Nephron progenitor cell (in vitro differentiated cells): Measurements from ENCODE around the gene MED13.
A peak's percentile ranks its signal among the peaks of the same experiment; 100 is the strongest.

Experiments
- DNase-seq: peaks from one replicate; pipeline ENCODE4 v3.0.0; 2021
- H3K27ac Mint-ChIP-seq: 2 replicates; pipeline ENCODE4 v1.8.0; 2021; ENCODE audit warnings: mild to moderate bottlenecking, moderate library complexity, mixed read lengths
- H3K27me3 Mint-ChIP-seq: 2 replicates; pipeline ENCODE4 v1.8.0; 2021; ENCODE audit warnings: mild to moderate bottlenecking, low read depth, mixed read lengths; ENCODE audit not compliant: poor library complexity
- H3K36me3 Mint-ChIP-seq: 2 replicates; pipeline ENCODE4 v1.8.0; 2021; ENCODE audit warnings: low read depth, mixed read lengths
- H3K4me1 Mint-ChIP-seq: 2 replicates; pipeline ENCODE4 v1.8.0; 2021; ENCODE audit warnings: mixed read lengths
- H3K4me3 Mint-ChIP-seq: 2 replicates; pipeline ENCODE4 v1.8.0; 2021; ENCODE audit warnings: mild to moderate bottlenecking, moderate library complexity, mixed read lengths
- H3K9me3 Mint-ChIP-seq: 2 replicates; pipeline ENCODE4 v1.8.0; 2021; ENCODE audit warnings: mild to moderate bottlenecking, moderate library complexity, mixed read lengths
- TF ChIP-seq, protein P1 (sequence below): fragments of 200-600 bp; sonication (generic); IDR thresholded peaks from 2 replicates; pipeline ENCODE4 v1.5.0; 2021; ENCODE audit warnings: antibody characterized with exemption

Gene MED13

GRCh38 chr17:62064791-62065563 is at the start of gene MED13:
MED13 (minus strand) TSS chr17:62065278; CDS start chr17:62065205, 73 bp downstream.
- TF ChIP-seq, protein P1, sequence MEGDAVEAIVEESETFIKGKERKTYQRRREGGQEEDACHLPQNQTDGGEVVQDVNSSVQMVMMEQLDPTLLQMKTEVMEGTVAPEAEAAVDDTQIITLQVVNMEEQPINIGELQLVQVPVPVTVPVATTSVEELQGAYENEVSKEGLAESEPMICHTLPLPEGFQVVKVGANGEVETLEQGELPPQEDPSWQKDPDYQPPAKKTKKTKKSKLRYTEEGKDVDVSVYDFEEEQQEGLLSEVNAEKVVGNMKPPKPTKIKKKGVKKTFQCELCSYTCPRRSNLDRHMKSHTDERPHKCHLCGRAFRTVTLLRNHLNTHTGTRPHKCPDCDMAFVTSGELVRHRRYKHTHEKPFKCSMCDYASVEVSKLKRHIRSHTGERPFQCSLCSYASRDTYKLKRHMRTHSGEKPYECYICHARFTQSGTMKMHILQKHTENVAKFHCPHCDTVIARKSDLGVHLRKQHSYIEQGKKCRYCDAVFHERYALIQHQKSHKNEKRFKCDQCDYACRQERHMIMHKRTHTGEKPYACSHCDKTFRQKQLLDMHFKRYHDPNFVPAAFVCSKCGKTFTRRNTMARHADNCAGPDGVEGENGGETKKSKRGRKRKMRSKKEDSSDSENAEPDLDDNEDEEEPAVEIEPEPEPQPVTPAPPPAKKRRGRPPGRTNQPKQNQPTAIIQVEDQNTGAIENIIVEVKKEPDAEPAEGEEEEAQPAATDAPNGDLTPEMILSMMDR, result no peak
- peaks cover 36% of the 10 kb centered on the region for H3K4me1 Mint-ChIP-seq
- H3K27ac Mint-ChIP-seq, result peak within 1 kb of the TSS; percentile 99
- H3K27me3 Mint-ChIP-seq, result no peaks in the 10 kb centered on the region
- H3K9me3 Mint-ChIP-seq, result no peaks in the 10 kb centered on the region
- peak within 1 kb of the TSS; percentile 97 for H3K4me3 Mint-ChIP-seq
- H3K36me3 Mint-ChIP-seq, result peaks cover 14% of the 10 kb centered on the region
- DNase-seq, result peak; percentile 69

GRCh38 chr17:62112229-62112628 is 47.2 kb upstream of the MED13 start:
- H3K4me1 Mint-ChIP-seq, result no peaks in the 10 kb centered on the region
- no peak overlapping the region for H3K4me3 Mint-ChIP-seq
- DNase-seq, result no peak
- peaks cover 2% of the 10 kb centered on the region for H3K27me3 Mint-ChIP-seq
- H3K27ac Mint-ChIP-seq, result no peak overlapping the region
- peaks cover 18% of the 10 kb centered on the region for H3K9me3 Mint-ChIP-seq
- TF ChIP-seq, protein P1, result no peak
- no peaks in the 10 kb centered on the region for H3K36me3 Mint-ChIP-seq

- Mint-ChIP-seq H3K4me3 (no peak overlapping the region), H3K9me3 (peaks cover 18% of the 10 kb centered on the region), H3K4me1 (no peaks in the 10 kb centered on the region), H3K27me3 (peaks cover 2% of the 10 kb centered on the region), H3K27ac (no peak overlapping the region), H3K36me3 (no peaks in the 10 kb centered on the region)
- no peak for DNase-seq
- TF ChIP-seq, protein P1, result no peak
Measured at GRCh38 chr17:62111562-62112171, 46.6 kb upstream of the MED13 start.

- TF ChIP-seq, protein P1, result no peak
- Mint-ChIP-seq H3K36me3 (no peaks in the 10 kb centered on the region), H3K27me3 (peaks cover 2% of the 10 kb centered on the region), H3K9me3 (peaks cover 18% of the 10 kb centered on the region), H3K4me1 (no peaks in the 10 kb centered on the region), H3K4me3 (no peak overlapping the region), H3K27ac (no peak overlapping the region)
- no peak for DNase-seq
Measured at GRCh38 chr17:62110923-62111484, 45.9 kb upstream of the MED13 start.

GRCh38 chr17:62109924-62110323 is 44.8 kb upstream of the MED13 start:
- H3K4me1 Mint-ChIP-seq, result no peaks in the 10 kb centered on the region
- no peak overlapping the region for H3K4me3 Mint-ChIP-seq
- peaks cover 2% of the 10 kb centered on the region for H3K27me3 Mint-ChIP-seq
- peaks cover 13% of the 10 kb centered on the region for H3K9me3 Mint-ChIP-seq
- no peaks in the 10 kb centered on the region for H3K36me3 Mint-ChIP-seq
- DNase-seq, result no peak
- H3K27ac Mint-ChIP-seq, result no peak overlapping the region
- TF ChIP-seq, protein P1, result no peak
